SU-DHL-6 (cell line): ENCODE data around the gene EIF2B5.

ENCODE experiments used
- EZH2phosphoT487 ChIP-seq: fragments of 200-600 bp; sonication (generic), shearing (Covaris generic); conservative IDR thresholded peaks from 2 replicates; pipeline ENCODE4 v1.6.1; 2018; ENCODE audit warnings: mild to moderate bottlenecking, antibody characterized with exemption, low read length, moderate library complexity, mixed read lengths
- TF ChIP-seq, protein P1 (sequence below): fragments of 200-600 bp; sonication (generic); IDR thresholded peaks from one replicate; pipeline ENCODE4 v1.5.1; 2017; ENCODE audit warnings: antibody characterized with exemption, mild to moderate bottlenecking, low read length, moderate library complexity; ENCODE audit not compliant: insufficient read depth, poor library complexity, severe bottlenecking

DNA sequence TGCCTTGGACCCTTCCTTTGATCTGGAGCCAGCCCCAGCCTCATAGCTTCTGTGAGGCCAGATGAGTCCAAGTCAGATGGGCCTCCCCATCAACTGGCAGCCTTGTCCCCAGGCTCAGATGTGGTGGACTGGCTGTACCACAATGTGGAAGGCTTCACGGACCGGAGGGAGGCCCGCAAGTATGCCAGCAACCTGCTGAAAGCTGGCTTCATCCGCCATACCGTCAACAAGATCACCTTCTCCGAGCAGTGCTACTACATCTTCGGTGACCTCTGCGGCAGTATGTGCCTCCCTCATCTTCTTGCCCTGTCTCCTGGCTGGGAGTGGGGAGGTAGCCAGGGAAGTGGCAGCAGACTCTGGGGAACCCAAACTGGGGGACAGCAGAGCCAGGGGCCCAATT, 32.6 kb downstream of the EIF2B5 start:
- TF ChIP-seq, protein P1, sequence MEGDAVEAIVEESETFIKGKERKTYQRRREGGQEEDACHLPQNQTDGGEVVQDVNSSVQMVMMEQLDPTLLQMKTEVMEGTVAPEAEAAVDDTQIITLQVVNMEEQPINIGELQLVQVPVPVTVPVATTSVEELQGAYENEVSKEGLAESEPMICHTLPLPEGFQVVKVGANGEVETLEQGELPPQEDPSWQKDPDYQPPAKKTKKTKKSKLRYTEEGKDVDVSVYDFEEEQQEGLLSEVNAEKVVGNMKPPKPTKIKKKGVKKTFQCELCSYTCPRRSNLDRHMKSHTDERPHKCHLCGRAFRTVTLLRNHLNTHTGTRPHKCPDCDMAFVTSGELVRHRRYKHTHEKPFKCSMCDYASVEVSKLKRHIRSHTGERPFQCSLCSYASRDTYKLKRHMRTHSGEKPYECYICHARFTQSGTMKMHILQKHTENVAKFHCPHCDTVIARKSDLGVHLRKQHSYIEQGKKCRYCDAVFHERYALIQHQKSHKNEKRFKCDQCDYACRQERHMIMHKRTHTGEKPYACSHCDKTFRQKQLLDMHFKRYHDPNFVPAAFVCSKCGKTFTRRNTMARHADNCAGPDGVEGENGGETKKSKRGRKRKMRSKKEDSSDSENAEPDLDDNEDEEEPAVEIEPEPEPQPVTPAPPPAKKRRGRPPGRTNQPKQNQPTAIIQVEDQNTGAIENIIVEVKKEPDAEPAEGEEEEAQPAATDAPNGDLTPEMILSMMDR: no peak
- no peak for TF ChIP-seq EZH2phosphoT487
